Stomach (tissue), 9 donors: ENCODE results near the gene LRSAM1. TPM values are rescaled to one million over a fixed set of nuclear protein-coding genes. Genes with fewer than 3 reads are reported as not detected.

ENCODE experiments used
- DNase-seq, 2 donors: peaks; one replicate each; pipeline versions ENCODE4 v3.0.0 to v3.0.0-alpha.2; 2013 to 2019
- H3K27ac ChIP-seq, 5 donors: fragments of 200-600 bp in 4 of 5; sonication (generic) in 4 of 5; one replicate each; pipeline ENCODE4 v1.5.1; 2013 to 2019; ENCODE audit warnings: mild to moderate bottlenecking in 1 of 5, moderate library complexity in 1 of 5
- H3K27me3 ChIP-seq, 3 donors: fragments of 200-600 bp; sonication (generic); one replicate each; pipeline ENCODE4 v1.5.1; 2017 to 2019; ENCODE audit warnings: mixed run types in 1 of 3
- H3K36me3 ChIP-seq, 4 donors: fragments of 200-600 bp; sonication (generic); 1 replicate in 3 of 4; 2 replicates in 1 of 4; pipeline ENCODE4 v1.5.1; 2016 to 2019
- H3K4me1 ChIP-seq, 4 donors: fragments of 200-600 bp; sonication (generic); one replicate each; pipeline ENCODE4 v1.5.1; 2016 to 2019
- H3K4me3 ChIP-seq, 4 donors: fragments of 200-600 bp; sonication (generic) in 3 of 4; one replicate each; pipeline ENCODE4 v1.5.1; 2016 to 2019; ENCODE audit warnings: mild to moderate bottlenecking in 1 of 4
- H3K9me3 ChIP-seq, 4 donors: fragments of 200-600 bp; sonication (generic); one replicate each; pipeline ENCODE4 v1.5.1; 2016 to 2019
- EP300 ChIP-seq: sonication (generic); formaldehyde crosslinking; IDR thresholded peaks from one replicate; pipeline ENCODE4 v1.6.1; 2017; ENCODE audit warnings: antibody characterized with exemption
- POLR2A ChIP-seq, 4 donors: fragments of 450-650 bp; IDR thresholded peaks; one replicate each; pipeline ENCODE4 v1.6.1; 2016; ENCODE audit warnings: antibody characterized with exemption in 4 of 4, control low read depth in 2 of 4, mild to moderate bottlenecking in 1 of 4, moderate library complexity in 1 of 4
- POLR2AphosphoS5 ChIP-seq, 3 donors: sonication (generic); formaldehyde crosslinking; IDR thresholded peaks; one replicate each; pipeline ENCODE4 v1.6.1; 2016; ENCODE audit warnings: antibody characterized with exemption in 3 of 3
- WGBS, 5 donors: extraction: QIAGEN DNeasy Blood & Tissue Kit in 3 of 5; methylation state at CpG; one replicate each; pipeline versions ENCODE4 v1.1.5 to v1.1.7; 2013 to 2018; 5-methylcytosine and 5-hydroxymethylcytosine counted together
- intact Hi-C: fragments of 100-400 bp; cut with DNase I; formaldehyde crosslinking; loops from one replicate; pipeline ENCODE4 v1.15.1; 2023; ENCODE audit warnings: low total_unique reads
- polyA plus RNA-seq, 3 donors: library from polyadenylated mRNA; stranded (reverse); fragments of 200-250 nt; gene quantifications; one replicate each; pipeline ENCODE4 v1.2.3, GENCODE V29; 2013
- total RNA-seq, 5 donors: library from RNA; depleted of rRNA; stranded (reverse); fragments of >200 nt; gene quantifications; one replicate each; pipeline versions ENCODE4 v1.1.0 to v1.2.3, GENCODE V29; 2014 to 2016
- TF ChIP-seq, protein P1 (sequence below), 7 experiments: fragments of 450-650 bp in 4 of 7; fragments of 200-600 bp in 3 of 7; sonication (generic) in 3 of 7; IDR thresholded peaks; one replicate each; pipeline ENCODE4 v1.5.1; 2016 to 2019; ENCODE audit warnings: antibody characterized with exemption in 7 of 7, control low read depth in 2 of 7, mild to moderate bottlenecking in 1 of 7
- donor health status: healthy with polysubstance abuse.
- donor health status: Bipolar disorder and iron deficiency.
- donor health status: healthy.

LRSAM1 gene
- total and polyA plus RNA-seq, 8 donors: 7.2 to 138 (median 14.0) TPM

GRCh38 chr9:127493592-127494303, 42.4 kb downstream of the LRSAM1 start:
- Histone ChIP-seq H3K27ac (peak overlapping the region in 3 of 5 donors; percentile 62 to 78 (median 72)), H3K36me3 (peaks cover 39 to 95% (median 91%) of the 10 kb centered on the region in 4 donors), H3K4me1 (peaks cover 10 to 25% (median 19%) of the 10 kb centered on the region in 4 donors), H3K27me3 (no peaks in the 10 kb centered on the region), H3K4me3 (no peak overlapping the region), H3K9me3 (no peaks in the 10 kb centered on the region)
- TF ChIP-seq POLR2AphosphoS5 (IDR thresholded peaks at IDR 0.05): no peak
- TF ChIP-seq POLR2A (IDR thresholded peaks at IDR 0.05): no peak
- TF ChIP-seq, protein P1, sequence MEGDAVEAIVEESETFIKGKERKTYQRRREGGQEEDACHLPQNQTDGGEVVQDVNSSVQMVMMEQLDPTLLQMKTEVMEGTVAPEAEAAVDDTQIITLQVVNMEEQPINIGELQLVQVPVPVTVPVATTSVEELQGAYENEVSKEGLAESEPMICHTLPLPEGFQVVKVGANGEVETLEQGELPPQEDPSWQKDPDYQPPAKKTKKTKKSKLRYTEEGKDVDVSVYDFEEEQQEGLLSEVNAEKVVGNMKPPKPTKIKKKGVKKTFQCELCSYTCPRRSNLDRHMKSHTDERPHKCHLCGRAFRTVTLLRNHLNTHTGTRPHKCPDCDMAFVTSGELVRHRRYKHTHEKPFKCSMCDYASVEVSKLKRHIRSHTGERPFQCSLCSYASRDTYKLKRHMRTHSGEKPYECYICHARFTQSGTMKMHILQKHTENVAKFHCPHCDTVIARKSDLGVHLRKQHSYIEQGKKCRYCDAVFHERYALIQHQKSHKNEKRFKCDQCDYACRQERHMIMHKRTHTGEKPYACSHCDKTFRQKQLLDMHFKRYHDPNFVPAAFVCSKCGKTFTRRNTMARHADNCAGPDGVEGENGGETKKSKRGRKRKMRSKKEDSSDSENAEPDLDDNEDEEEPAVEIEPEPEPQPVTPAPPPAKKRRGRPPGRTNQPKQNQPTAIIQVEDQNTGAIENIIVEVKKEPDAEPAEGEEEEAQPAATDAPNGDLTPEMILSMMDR (IDR thresholded peaks at IDR 0.05): no peak
- TF ChIP-seq EP300: no peak
- 81 to 83% (median 83%) methylated on average over 11 to 22 of the region's 22 CpGs for WGBS, 5 donors
- no peak for DNase-seq
- intact Hi-C loops: no loop called here

DNA sequence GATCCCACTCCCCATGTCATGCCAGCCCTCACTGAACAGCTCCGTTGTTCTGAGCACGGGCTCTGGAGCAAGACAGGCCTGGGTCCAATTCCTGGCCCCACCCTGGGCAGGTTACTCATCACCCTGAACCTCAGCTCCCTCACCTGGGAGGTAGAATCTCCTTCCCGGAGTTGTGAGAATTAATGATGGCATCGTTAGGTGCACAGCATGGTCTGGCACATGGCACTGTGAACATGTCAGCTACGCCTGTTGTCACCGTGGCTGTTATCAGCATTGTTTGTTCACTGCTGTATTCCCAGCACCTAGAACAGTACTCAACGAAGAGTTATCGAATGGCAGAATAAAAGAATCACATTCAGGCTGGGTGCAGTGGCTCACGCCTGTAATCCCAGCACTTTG, 43.0 kb downstream of the LRSAM1 start:
- 36 to 67% (median 46%) methylated on average over 7 to 9 of the region's 9 CpGs for WGBS, 5 donors
- peaks cover 36 to 93% (median 87%) of the 10 kb centered on the region in 4 donors for H3K36me3 ChIP-seq
- TF ChIP-seq POLR2AphosphoS5 (IDR thresholded peaks at IDR 0.05): no peak
- TF ChIP-seq EP300: no peak
- TF ChIP-seq, protein P1 (IDR thresholded peaks at IDR 0.05): no peak
- no peak for TF ChIP-seq POLR2A (IDR thresholded peaks at IDR 0.05)

GRCh38 chr9:127495884-127496555, 44.7 kb downstream of the LRSAM1 start:
- no peaks in the 10 kb centered on the region for H3K27me3 ChIP-seq
- H3K4me1 ChIP-seq: peaks cover 10 to 25% (median 19%) of the 10 kb centered on the region in 4 donors
- DNase-seq: no peak
- 79 to 86% (median 83%) methylated on average over 9 to 14 of the region's 14 CpGs for WGBS, 5 donors
- peaks cover 32 to 83% (median 81%) of the 10 kb centered on the region in 4 donors for H3K36me3 ChIP-seq
- H3K27ac ChIP-seq: peak overlapping the region in 3 of 5 donors; percentile 62 to 78 (median 72)
- H3K4me3 ChIP-seq: no peak overlapping the region
- intact Hi-C loops: no loop called here
- TF ChIP-seq EP300 (no peak), POLR2AphosphoS5 (IDR thresholded peaks at IDR 0.05) (no peak), POLR2A (IDR thresholded peaks at IDR 0.05) (no peak)
- TF ChIP-seq, protein P1 (IDR thresholded peaks at IDR 0.05): no peak
- H3K9me3 ChIP-seq: no peaks in the 10 kb centered on the region

More for the DNA sequence above, 43.0 kb downstream of the LRSAM1 start:
- intact Hi-C loops: no loop called here
- Histone ChIP-seq H3K4me3 (no peak overlapping the region), H3K4me1 (peaks cover 10 to 25% (median 19%) of the 10 kb centered on the region in 4 donors), H3K9me3 (no peaks in the 10 kb centered on the region), H3K27ac (peak overlapping the region in 4 of 5 donors; percentile 52 to 78 (median 67)), H3K27me3 (no peaks in the 10 kb centered on the region)
- no peak for DNase-seq

DNA sequence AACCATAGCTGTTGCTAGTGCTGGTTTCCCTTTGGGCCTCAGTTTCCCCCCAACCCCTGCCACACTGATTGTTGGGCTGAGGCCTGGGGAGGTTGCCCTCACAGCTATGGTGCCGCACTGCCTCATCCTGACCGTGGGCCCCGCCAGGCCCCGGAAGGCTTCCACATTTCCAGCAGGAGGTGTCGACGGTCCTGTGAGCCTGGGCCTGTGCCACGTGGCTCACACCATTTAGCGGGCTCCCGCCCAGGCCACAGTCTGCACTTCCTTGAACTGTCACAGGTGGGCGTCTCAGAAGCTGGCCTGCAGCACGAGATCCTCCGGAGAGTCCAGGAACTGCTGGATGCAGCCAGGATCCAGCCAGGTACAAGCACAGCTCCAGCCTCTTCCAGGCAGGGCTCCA, 45.7 kb downstream of the LRSAM1 start:
- no peak for TF ChIP-seq POLR2AphosphoS5 (IDR thresholded peaks at IDR 0.05)
- TF ChIP-seq, protein P1 (IDR thresholded peaks at IDR 0.05): no peak
- TF ChIP-seq EP300: no peak
- no peak for TF ChIP-seq POLR2A (IDR thresholded peaks at IDR 0.05)

More for the DNA sequence above, 45.7 kb downstream of the LRSAM1 start:
- 85 to 90% (median 89%) methylated on average over 8 to 12 of the region's 12 CpGs; no CpG with 5 or more reads in 1 of the 5 donors for WGBS, 5 donors
- no peak overlapping the region for H3K27ac ChIP-seq
- peaks cover 28 to 83% (median 81%) of the 10 kb centered on the region in 4 donors for H3K36me3 ChIP-seq
- intact Hi-C loops: no loop called here
- no peak for DNase-seq
- H3K9me3 ChIP-seq: no peaks in the 10 kb centered on the region
- peaks cover 10 to 25% (median 19%) of the 10 kb centered on the region in 4 donors for H3K4me1 ChIP-seq
- no peak overlapping the region for H3K4me3 ChIP-seq
- no peaks in the 10 kb centered on the region for H3K27me3 ChIP-seq
